Raji (cell line): ENCODE data around the gene LRP5.

Experiments used
- POLR2A ChIP-seq: IDR thresholded peaks from 2 replicates; pipeline ENCODE4 v1.6.1; 2011; ENCODE audit warnings: low read depth, low read length, control low read depth; ENCODE audit not compliant: insufficient read depth

Gene LRP5

GRCh38 chr11:68413591-68413999 lies 101.2 kb downstream of the LRP5 start:
- TF ChIP-seq POLR2A: no peak

- TF ChIP-seq POLR2A: no peak
Measured at GRCh38 chr11:68414496-68415221, 102.3 kb downstream of the LRP5 start.

- no peak for TF ChIP-seq POLR2A
Measured at GRCh38 chr11:68416070-68416578, 103.7 kb downstream of the LRP5 start.

GRCh38 chr11:68418648-68419047 lies 106.3 kb downstream of the LRP5 start:
- TF ChIP-seq POLR2A: no peak

GRCh38 chr11:68420171-68420570 lies 107.8 kb downstream of the LRP5 start:
- TF ChIP-seq POLR2A: no peak

- no peak for TF ChIP-seq POLR2A
Measured at GRCh38 chr11:68423481-68423880, 111.1 kb downstream of the LRP5 start.

GRCh38 chr11:68424101-68424632 lies 111.8 kb downstream of the LRP5 start:
- no peak for TF ChIP-seq POLR2A

GRCh38 chr11:68424981-68425865 lies 112.8 kb downstream of the LRP5 start:
- no peak for TF ChIP-seq POLR2A

GRCh38 chr11:68425866-68426380 lies 113.5 kb downstream of the LRP5 start:
- no peak for TF ChIP-seq POLR2A

- no peak for TF ChIP-seq POLR2A
Measured at GRCh38 chr11:68429661-68430060, 117.3 kb downstream of the LRP5 start.

- TF ChIP-seq POLR2A: no peak
Measured at GRCh38 chr11:68430384-68430783, 118.0 kb downstream of the LRP5 start.

- no peak for TF ChIP-seq POLR2A
Measured at GRCh38 chr11:68430801-68431200, 118.4 kb downstream of the LRP5 start.

GRCh38 chr11:68431984-68432645 lies 119.7 kb downstream of the LRP5 start:
- no peak for TF ChIP-seq POLR2A

GRCh38 chr11:68432874-68433273 lies 120.5 kb downstream of the LRP5 start:
- no peak for TF ChIP-seq POLR2A

- no peak for TF ChIP-seq POLR2A
Measured at GRCh38 chr11:68433541-68433940, 121.2 kb downstream of the LRP5 start.
